PFSK-1 (cell line): ENCODE measurements around the gene ITGAL.

Experiments used
- FOXP2 ChIP-seq: optimal IDR thresholded peaks from 2 replicates; pipeline ENCODE3; 2011; ENCODE audit warnings: borderline replicate concordance, control low read depth, inconsistent platforms; ENCODE audit not compliant: insufficient read depth; ENCODE audit errors: extremely low read length, extremely low read depth
- POLR2AphosphoS5 ChIP-seq: IDR thresholded peaks from 2 replicates; pipeline ENCODE4 v1.6.1; 2012; ENCODE audit warnings: low read depth, mild to moderate bottlenecking, control low read depth, low read length, moderate library complexity
- SIN3A ChIP-seq: IDR thresholded peaks from 2 replicates; pipeline ENCODE4 v1.6.1; 2012; ENCODE audit warnings: mild to moderate bottlenecking, low read length, moderate library complexity, borderline replicate concordance; ENCODE audit not compliant: insufficient read depth
- TAF1 ChIP-seq: IDR thresholded peaks from 2 replicates; pipeline ENCODE4 v1.6.1; 2012; ENCODE audit warnings: low read length, control low read depth, borderline replicate concordance; ENCODE audit not compliant: insufficient read depth

DNA sequence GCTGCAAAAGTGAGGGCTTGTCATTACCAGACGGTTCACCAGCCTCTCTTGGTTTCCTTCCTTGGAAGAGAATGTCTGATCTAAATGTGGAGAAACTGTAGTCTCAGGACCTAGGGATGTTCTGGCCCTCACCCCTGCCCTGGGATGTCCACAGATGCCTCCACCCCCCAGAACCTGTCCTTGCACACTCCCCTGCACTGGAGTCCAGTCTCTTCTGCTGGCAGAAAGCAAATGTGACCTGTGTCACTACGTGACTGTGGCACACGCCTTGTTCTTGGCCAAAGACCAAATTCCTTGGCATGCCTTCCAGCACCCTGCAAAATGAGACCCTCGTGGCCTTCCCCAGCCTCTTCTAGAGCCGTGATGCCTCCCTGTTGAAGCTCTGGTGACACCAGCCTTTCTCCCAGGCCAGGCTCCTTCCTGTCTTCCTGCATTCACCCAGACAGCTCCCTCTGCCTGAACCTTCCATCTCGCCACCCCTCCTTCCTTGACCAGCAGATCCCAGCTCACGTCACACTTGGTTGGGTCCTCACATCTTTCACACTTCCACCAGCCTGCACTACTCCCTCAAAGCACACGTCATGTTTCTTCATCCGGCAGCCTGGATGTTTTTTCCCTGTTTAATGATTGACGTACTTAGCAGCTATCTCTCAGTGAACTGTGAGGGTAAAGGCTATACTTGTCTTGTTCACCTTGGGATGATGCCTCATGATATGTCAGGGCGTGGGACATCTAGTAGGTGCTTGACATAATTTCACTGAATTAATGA, 49.5 kb downstream of the ITGAL start:
- TF ChIP-seq SIN3A (no peak), POLR2AphosphoS5 (no peak), TAF1 (no peak), FOXP2 (no peak)
